ENCODE results near the gene RPL5.
A peak's percentile ranks its signal among the peaks of the same experiment; 100 is the strongest.

Gene RPL5

GRCh38 chr1:92820551-92820950 lies 11.3 kb upstream of the RPL5 start:
- DNase-seq, result no peak

DNA sequence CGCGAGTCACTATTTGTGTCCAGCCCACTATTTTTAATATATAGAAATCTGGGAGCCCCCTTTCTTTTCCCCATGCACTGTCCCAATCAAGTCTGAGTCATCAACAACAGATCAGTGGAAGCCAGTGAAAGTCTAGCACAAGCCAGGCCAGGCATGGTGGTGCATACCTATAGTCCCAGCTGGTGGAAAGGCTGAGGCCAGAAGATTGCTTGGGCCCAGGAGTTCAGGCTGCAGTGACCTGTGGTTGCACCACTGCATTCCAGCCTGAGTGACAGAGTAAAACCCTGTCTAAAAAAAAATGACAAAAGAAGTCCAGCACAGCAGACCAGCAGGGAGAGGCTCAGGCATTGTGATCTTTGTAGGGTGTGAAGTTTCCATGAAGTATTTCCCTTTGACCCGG lies 9.0 kb upstream of the RPL5 start:
- no peak for DNase-seq

DNA sequence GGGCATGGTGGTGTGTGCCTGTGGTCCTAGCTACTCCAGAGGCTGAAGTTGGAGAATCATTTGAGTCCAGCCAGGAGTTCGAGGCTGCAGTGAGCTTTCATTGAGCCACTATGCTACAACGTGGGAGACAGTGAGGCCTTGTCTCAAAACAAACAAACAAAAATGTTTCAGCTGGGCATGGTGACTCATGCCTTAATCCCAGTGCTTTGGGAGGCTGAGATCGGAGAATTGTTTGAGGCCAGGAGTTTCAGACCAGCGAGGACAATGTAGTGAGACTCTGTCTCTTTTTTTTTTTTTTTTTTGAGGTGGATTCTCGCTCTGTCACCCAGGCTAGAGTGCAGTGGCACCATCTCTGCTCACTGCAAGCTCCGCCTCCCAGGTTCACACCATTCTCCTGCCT lies 5.0 kb upstream of the RPL5 start:
- no peak for DNase-seq

GRCh38 chr1:92831368-92831761 lies 475 bp upstream of the RPL5 start:
- DNase-seq, result no peak

GRCh38 chr1:92832537-92833114 lies 786 bp downstream of the RPL5 start:
- no peak for DNase-seq

DNA sequence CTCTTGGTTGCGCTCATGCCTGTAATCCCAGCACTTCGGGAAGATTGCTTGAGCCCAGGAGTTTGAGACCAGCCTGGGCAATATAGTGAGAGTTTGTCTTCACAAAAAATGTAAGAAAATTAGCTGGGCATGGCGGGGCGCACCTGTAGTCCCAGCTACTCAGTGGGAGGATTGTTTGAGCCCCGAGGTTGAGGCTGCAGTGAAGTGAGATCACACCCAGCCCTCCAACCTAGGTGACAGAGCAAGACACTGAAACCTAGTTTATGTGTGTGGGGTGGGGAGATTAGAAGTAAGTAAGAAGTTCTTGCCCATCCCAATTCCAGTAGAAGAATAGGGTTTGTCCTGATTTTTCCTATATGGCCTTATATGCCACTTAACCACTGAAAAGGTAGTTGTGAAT lies 2.0 kb downstream of the RPL5 start:
- no peak for DNase-seq

- DNase-seq, result no peak
Observed at GRCh38 chr1:92834617-92835016, 2.8 kb downstream of the RPL5 start.

- no peak for DNase-seq
Observed at GRCh38 chr1:92837062-92837461, 5.2 kb downstream of the RPL5 start.

- DNase-seq, result no peak
Observed at GRCh38 chr1:92838519-92838918, 6.7 kb downstream of the RPL5 start.

- DNase-seq, result no peak
Observed at GRCh38 chr1:92839442-92839841, 7.6 kb downstream of the RPL5 start.

GRCh38 chr1:92840600-92840999 lies 8.8 kb downstream of the RPL5 start:
- DNase-seq, result no peak

DNA sequence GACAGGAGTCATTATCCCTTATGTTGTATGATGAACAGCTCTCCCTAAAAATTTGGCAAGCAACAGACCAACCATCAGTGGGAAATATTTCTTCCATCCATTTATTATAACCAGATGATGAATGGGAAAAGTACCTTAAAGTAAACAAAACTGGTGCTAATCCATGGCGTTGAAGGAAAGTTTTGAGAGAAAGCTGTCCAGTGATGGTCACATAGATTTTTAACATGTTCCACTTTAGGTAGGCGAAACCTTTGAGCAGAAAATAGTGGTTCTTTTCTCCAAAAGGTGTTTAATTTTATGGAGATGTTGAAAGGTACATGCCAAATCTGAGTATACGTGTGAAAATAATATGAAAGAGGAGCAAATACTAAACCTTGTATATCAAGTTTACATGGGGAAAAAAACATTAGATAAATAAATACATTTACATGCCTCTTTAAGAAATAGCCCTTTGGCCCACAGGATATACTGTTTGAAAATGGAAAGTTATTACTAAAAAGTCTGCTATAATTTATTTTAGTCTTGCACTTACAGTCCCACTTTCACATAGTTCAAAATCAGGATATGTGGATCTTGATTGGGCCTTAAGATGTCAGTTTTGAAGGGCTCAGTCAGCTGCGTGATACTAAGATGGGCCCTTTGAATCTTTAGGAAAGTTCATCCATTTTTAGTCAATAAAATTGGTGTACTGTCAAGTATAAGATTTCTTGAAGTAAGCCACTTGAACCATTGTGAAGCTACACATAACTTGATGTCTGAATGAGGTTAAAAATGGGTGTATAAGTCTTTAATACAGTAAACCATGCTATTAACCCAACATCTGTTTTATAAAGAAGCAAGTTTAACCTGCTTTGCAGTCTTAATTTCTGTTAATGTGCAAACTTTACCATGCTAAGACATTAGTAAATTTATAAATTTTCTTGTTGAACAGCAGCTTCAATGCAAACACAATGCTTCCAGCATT lies 10.5 kb downstream of the RPL5 start:
- DNase-seq, result no peak

GRCh38 chr1:92843046-92843423 lies 11.2 kb downstream of the RPL5 start:
- DNase-seq, result no peak

DNA sequence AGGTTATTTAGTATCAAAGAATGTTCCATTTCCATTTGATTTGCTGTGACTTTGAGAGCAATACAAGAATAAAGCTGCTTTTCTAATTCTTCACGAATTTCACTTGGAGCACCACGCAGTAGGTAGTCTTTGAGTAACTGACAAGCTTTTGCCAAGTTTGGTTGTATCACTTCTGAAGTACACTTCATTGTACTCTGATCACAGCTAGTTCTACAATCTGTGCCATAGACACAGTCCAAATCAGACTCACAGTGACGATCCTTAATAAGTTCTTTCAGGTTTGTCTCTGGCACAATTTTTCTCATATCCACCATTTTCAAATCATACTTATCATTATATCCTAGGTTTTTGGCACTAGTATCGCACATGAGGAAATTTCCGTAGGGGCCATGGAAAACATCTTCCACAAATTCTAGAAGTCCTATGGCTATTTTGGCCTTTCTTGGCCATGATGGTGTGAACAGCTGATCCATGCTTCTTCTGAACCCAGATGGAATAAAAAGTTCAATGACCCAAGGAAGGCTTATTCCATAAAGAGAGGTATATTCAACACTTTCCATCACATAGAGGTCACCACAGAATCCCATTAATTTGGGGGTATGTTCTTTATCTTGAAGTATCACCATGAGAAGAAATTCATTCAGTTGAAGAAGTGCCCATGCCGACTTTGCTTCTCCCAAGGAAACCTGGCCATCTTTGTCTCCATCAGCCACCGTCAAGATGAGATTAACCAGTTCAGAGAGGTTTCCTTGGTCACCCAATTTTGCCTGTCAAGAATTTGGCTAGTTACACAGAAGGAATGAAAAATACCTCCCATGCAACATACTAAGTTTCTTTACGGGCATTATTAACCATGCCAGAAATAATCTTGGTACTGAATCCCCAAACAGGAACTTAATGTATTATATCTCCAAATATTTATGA lies 11.9 kb downstream of the RPL5 start:
- DNase-seq, result no peak

GRCh38 chr1:92844439-92844838 lies 12.6 kb downstream of the RPL5 start:
- no peak for DNase-seq

DNA sequence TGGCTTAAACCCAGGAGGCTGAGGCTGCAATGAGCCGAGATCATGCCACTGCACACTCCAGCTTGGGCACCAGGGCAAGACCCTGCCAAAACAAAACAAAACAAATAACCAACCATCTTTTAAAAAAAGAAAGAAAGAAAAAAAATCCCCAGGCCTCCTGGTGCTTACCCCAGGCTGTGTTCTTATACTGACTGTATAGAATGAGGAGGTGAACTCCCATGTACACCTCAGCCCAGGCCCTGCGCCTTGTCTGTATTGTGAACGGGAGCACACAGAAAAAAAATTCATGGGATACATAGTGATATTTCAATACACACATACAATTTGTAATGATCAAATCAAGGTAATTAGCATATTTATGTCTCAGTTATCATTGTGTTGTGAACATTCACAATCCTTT lies 14.1 kb downstream of the RPL5 start:
- DNase-seq, result no peak

DNA sequence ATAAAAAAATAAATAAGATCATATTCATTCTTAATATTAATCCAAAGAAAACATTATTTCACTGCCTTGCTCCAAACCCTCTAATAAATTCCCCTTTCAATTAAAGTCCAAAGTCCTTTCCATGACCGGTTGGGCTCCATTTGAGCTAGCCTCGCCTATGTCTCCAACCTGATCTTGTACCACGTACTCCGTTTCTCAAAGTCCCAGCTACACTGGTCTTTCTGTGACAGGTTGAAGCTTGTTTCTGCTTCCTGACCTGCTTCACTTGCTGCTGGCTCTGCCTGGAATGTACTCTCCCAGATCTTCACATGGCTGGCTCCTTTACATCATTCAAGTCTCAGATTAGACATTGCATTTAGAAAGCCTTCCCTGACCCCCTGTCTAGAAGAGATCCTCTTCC lies 16.4 kb downstream of the RPL5 start:
- DNase-seq, result no peak

- DNase-seq, result no peak
Observed at GRCh38 chr1:92850019-92850418, 18.2 kb downstream of the RPL5 start.

DNA sequence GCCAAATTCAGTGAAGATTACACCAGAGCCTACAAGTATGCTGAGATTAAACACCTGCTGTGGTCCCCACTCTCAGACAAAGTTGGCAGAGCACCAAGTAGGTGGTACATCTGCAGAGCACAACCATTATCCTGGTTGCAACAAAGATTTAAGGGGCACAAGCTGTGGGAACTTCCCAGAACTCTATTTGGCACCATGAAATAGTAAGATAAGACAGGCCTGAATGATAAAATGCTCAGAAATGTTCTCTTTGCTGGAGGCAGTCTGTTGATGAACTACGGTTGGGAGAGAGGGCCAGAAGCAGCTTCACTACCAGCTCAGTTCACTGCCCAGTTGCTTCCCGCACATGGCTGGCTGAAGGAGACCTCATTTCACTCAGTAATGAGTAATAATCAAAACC lies 19.9 kb downstream of the RPL5 start:
- peak; percentile 7 for DNase-seq

DNA sequence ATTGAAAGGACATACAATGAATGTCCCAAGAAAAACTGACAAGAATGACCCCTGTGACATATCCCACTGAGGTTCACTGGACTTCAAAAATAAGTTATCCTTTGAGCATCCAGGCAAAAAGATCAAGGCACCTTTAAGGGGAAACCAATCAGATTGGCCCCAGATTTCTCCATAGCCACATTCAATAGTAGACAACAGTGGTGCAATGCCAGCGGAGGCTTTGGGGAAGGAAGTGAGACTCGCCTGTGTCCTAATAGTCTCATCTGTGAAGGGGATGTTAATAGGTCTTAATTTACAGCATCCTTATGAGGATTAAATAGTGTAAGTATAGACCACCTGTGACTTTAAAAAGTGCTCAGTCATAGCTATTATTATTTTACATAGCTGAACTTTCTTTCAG lies 21.5 kb downstream of the RPL5 start:
- no peak for DNase-seq

DNA sequence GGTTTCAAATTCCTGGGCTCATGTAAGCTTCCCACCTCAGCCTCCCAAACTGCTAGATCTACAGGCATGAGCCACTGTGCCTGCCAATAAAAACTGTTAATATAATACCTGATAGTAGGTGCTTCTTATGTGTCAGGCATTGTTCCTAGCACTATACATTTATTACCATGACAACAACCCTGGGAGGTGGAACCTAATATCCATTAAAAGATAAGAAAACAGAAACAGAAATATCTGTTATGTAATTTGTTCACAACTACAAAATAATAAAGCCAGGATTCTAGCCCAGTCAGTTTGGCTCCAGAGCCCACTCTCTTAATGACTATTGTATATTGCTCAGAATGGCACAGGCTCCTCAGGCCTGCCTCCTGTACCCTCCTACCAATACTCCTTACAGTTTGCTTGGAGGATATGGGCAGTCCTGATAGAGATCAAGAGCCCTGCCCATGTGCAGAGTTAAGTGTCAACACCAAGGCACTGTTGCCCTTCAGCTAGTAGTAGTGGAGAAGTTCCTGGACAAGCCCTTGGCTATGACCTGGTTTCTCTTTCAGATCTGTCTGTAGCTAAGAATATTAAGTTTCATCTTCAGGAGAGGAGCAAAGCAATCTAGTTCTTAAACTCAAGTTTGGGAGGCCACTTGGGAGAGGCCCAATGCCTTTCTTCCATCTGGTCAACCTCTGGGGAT lies 22.4 kb downstream of the RPL5 start:
- DNase-seq, result no peak

DNA sequence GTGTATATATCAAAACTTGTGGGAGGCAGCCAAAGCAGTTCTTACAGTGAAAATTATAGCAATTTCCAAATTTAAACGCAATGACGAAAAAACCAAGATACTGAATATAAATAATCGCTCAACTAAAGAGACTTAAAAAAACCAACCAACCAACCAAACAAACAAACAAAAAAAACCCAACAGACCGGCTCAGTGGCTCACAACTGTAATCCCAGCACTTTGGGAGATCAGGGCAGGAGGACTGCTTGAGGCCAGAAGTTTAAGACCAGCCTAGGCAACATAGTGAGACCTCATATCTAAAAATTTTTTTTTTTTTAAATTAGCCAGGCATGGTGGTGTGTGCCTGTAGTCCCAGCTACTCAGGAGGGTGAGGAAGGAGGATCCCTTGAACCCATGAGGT lies 23.4 kb downstream of the RPL5 start:
- no peak for DNase-seq

- DNase-seq, result no peak
Observed at GRCh38 chr1:92857817-92858216, 26.0 kb downstream of the RPL5 start.
